ENCODE results near the gene SLC35B3.
"Not testable (repeated sequence)": the region's sequence is repeated elsewhere in the genome, so short reads cannot be mapped to it uniquely, and the experiment has no call there.

The SLC35B3 gene

DNA sequence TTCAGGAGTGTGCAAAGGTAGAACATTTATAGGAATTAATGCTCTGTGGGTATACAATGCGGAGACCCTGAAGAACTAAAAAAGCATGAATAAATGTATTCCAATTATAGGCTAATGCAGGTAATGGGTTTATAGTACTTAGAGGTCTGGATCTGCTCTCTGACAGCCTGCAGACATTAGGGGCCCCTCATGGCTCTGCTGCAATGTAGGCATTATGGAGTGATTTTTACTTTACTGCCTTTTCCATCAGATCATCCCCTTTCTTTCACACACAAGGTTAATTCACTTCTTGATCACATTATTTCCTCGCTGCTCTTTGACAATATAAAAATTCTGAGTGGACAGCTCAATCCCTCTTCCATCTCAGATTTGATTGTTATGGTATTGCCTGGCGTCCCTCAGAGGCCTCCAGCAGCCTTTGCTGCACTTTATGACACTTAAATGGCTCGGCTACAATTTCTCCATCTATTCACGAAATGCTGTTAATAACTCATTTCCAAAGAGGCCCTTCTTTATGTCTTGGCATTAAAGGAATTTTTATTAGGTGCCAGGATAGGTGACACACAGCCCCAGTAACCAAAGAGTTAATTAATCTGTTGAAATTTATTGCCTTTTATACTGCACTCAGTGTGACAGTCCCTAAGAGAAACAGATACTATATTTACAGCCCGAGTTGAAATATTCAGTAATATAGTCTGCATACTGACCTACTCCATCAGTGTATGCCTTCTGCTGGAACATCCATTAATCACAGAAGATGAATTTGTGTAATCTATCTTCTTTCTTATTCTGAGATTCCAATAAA is 33.4 kb upstream of the SLC35B3 start:
- ChIA-PET CTCF (no interaction called here), POLR2A (no interaction called here)
- DNase-seq (ENCODE audit: extremely low spot score), result peak; percentile 13
- no peak for TF ChIP-seq LEF1 (IDR thresholded peaks at IDR 0.05; ENCODE audit: borderline replicate concordance)
- peak; percentile 66 for TF ChIP-seq PKNOX1 (IDR thresholded peaks at IDR 0.05)

DNA sequence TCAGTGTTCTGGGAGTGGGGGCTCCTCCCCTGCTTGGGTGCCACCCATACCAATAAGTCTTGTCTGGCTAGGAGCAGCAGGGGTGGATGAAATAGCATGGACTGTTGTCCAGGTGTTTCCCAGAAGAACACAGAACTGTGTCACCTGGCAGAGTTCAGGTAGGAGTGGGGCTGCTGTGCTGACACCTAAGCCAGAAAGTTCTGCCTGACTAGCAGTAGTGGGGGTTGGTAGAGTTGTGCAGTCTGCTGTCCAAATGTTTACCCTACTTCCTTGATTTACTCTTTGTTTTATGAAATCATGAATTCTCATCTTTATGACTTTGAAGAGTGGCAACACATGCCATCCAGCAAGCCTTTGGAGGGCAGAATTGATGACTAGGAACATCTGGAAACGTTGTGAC is 27.3 kb upstream of the SLC35B3 start:
- no peak for DNase-seq (ENCODE audit: extremely low spot score)
- POLR2A ChIA-PET, result no interaction called here
- no peak for TF ChIP-seq ELF4 (IDR thresholded peaks at IDR 0.05)
- no peak for TF ChIP-seq NFRKB (IDR thresholded peaks at IDR 0.05)
- TF ChIP-seq ARNT (IDR thresholded peaks at IDR 0.05), result no peak
- TF ChIP-seq PKNOX1 (IDR thresholded peaks at IDR 0.05), result no peak
- TF ChIP-seq HDGF (IDR thresholded peaks at IDR 0.05; ENCODE audit: borderline replicate concordance), result no peak
- no peak for TF ChIP-seq SUZ12 (IDR thresholded peaks at IDR 0.05)
- TF ChIP-seq L3MBTL2 (conservative IDR thresholded peaks at IDR 0.05), result no peak
- TF ChIP-seq LEF1 (IDR thresholded peaks at IDR 0.05; ENCODE audit: borderline replicate concordance), result no peak
- TF ChIP-seq CTBP1 (IDR thresholded peaks at IDR 0.05; ENCODE audit: borderline replicate concordance), result no peak

GRCh38 chr6:8462169-8462568 is 26.8 kb upstream of the SLC35B3 start:
- CTCF ChIA-PET, result no interaction called here
- TF ChIP-seq CTBP1 (IDR thresholded peaks at IDR 0.05; ENCODE audit: borderline replicate concordance) (no peak), HDGF (IDR thresholded peaks at IDR 0.05; ENCODE audit: borderline replicate concordance) (no peak), ELF4 (IDR thresholded peaks at IDR 0.05) (no peak), L3MBTL2 (conservative IDR thresholded peaks at IDR 0.05) (no peak), NFRKB (IDR thresholded peaks at IDR 0.05) (no peak), FOXA1 (IDR thresholded peaks at IDR 0.05) (no peak), FOXM1 (IDR thresholded peaks at IDR 0.05; ENCODE audit: borderline replicate concordance) (no peak), ZNF384 (IDR thresholded peaks at IDR 0.05) (no peak), ARNT (IDR thresholded peaks at IDR 0.05) (no peak), BHLHE40 (IDR thresholded peaks at IDR 0.05; ENCODE audit: borderline replicate concordance) (no peak), LEF1 (IDR thresholded peaks at IDR 0.05; ENCODE audit: borderline replicate concordance) (no peak), FOXK2 (IDR thresholded peaks at IDR 0.05) (no peak), SUZ12 (IDR thresholded peaks at IDR 0.05) (no peak), TARDBP (IDR thresholded peaks at IDR 0.05) (no peak), SP1 (IDR thresholded peaks at IDR 0.05) (no peak), PKNOX1 (IDR thresholded peaks at IDR 0.05) (no peak)
- POLR2A ChIA-PET, result no interaction called here
- no peak for DNase-seq (ENCODE audit: extremely low spot score)

More for the DNA sequence above, 27.3 kb upstream of the SLC35B3 start:
- CTCF ChIA-PET, result no interaction called here

DNA sequence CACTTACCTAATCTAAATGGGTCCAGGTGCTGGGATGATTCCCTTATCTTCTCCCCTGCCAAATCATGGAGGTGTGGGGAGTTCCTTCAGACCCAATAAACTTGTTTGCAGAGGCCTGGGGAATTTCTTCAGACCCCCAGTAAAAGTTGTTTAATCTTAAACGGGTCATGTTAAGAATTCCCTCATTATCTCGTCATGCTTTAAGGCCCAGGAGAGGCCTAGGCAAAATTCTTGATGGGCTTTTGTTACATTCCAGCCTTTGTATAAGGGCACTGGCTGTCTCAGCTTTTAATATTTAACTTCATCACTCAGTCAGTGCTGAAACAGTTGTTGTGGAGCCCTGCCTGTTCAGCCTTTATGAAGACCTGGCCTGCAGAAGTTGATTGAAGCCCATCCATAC is 11.0 kb upstream of the SLC35B3 start:
- no peak for TF ChIP-seq FOXM1 (IDR thresholded peaks at IDR 0.05; ENCODE audit: borderline replicate concordance)
- TF ChIP-seq PKNOX1 (IDR thresholded peaks at IDR 0.05), result no peak
- TF ChIP-seq SP1 (IDR thresholded peaks at IDR 0.05), result no peak
- no peak for TF ChIP-seq ELF4 (IDR thresholded peaks at IDR 0.05)
- TF ChIP-seq HDGF (IDR thresholded peaks at IDR 0.05; ENCODE audit: borderline replicate concordance), result no peak
- no peak for TF ChIP-seq CTBP1 (IDR thresholded peaks at IDR 0.05; ENCODE audit: borderline replicate concordance)
- TF ChIP-seq LEF1 (IDR thresholded peaks at IDR 0.05; ENCODE audit: borderline replicate concordance), result no peak
- no peak for TF ChIP-seq FOXK2 (IDR thresholded peaks at IDR 0.05)
- TF ChIP-seq FOXA1 (IDR thresholded peaks at IDR 0.05), result no peak
- no peak for TF ChIP-seq BHLHE40 (IDR thresholded peaks at IDR 0.05; ENCODE audit: borderline replicate concordance)
- no peak for TF ChIP-seq ARNT (IDR thresholded peaks at IDR 0.05)
- no peak for TF ChIP-seq SUZ12 (IDR thresholded peaks at IDR 0.05)
- TF ChIP-seq ZNF384 (IDR thresholded peaks at IDR 0.05), result no peak
- TF ChIP-seq TARDBP (IDR thresholded peaks at IDR 0.05), result no peak
- no peak for TF ChIP-seq L3MBTL2 (conservative IDR thresholded peaks at IDR 0.05)
- no peak for TF ChIP-seq NFRKB (IDR thresholded peaks at IDR 0.05)
- no peak for DNase-seq (ENCODE audit: extremely low spot score)
- CTCF ChIA-PET, result no interaction called here
- POLR2A ChIA-PET, result no interaction called here

DNA sequence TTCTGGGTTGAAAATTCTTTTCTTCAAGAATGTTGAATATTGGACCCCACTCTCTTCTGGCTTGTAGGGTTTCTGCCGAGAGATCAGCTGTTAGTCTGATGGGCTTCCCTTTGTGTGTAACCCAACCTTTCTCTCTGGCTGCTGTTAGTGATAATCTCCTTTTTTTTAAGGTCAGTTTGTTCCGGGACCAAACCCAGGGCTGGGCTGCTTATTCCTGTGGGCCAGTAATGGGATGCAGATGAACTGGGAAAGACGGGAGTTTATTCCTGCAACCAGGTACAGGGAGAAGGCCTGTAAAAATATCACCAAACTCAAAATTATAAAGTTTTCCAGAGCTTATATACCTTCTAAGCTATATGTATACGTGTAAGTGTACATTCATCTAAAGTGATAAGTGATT is 10.6 kb upstream of the SLC35B3 start:
- CTCF ChIA-PET; POLR2A ChIA-PET; DNase-seq (ENCODE audit: extremely low spot score): not testable (repeated sequence)

GRCh38 chr6:8442150-8442549 is 6.8 kb upstream of the SLC35B3 start:
- POLR2A ChIA-PET, result no interaction called here
- no peak for TF ChIP-seq ARNT (IDR thresholded peaks at IDR 0.05)
- TF ChIP-seq ELF4 (IDR thresholded peaks at IDR 0.05), result no peak
- TF ChIP-seq FOXK2 (IDR thresholded peaks at IDR 0.05), result no peak
- no peak for TF ChIP-seq L3MBTL2 (conservative IDR thresholded peaks at IDR 0.05)
- no peak for TF ChIP-seq ZNF384 (IDR thresholded peaks at IDR 0.05)
- TF ChIP-seq TARDBP (IDR thresholded peaks at IDR 0.05), result no peak
- TF ChIP-seq FOXA1 (IDR thresholded peaks at IDR 0.05), result no peak
- TF ChIP-seq SP1 (IDR thresholded peaks at IDR 0.05), result no peak
- no peak for TF ChIP-seq FOXM1 (IDR thresholded peaks at IDR 0.05; ENCODE audit: borderline replicate concordance)
- CTCF ChIA-PET, result no interaction called here
- DNase-seq (ENCODE audit: extremely low spot score), result no peak
